ENCODE measurements around the gene EFL1.

DNA sequence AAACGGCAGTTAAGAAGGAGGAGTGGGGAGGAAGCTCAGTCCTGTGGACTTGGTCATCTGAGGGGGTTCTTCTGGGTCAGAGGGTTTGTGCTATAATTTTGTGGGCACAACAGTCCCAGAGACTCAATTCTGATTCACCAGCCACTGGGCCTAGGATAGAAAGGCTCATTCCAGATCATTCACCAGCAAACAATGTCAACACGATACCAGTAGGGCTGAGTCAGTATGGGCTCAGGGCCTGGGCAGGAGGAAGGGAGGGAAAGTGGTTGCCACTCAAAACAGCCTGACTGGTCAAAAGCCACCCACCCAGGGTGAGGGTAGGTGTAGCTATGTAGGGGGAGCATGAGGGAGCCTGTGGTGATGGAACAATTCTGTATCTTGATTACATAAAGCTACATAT lies 129.8 kb downstream of the EFL1 start:
- TF ChIP-seq EP300 (IDR thresholded peaks at IDR 0.05; ENCODE audit: borderline replicate concordance) (no peak), NFIC (IDR thresholded peaks at IDR 0.05) (no peak), CEBPB (IDR thresholded peaks at IDR 0.05) (no peak), TAF1 (IDR thresholded peaks at IDR 0.05; ENCODE audit: low read depth) (no peak), TEAD4 (IDR thresholded peaks at IDR 0.05) (no peak), EGR1 (IDR thresholded peaks at IDR 0.05) (no peak)
- TF ChIP-seq, protein P1, sequence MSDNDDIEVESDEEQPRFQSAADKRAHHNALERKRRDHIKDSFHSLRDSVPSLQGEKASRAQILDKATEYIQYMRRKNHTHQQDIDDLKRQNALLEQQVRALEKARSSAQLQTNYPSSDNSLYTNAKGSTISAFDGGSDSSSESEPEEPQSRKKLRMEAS (IDR thresholded peaks at IDR 0.05): no peak

Measured in Ishikawa (cell line).